Erythroblast (primary cell): ENCODE results near the gene ATOH8.

ENCODE experiments used
- GATA1 ChIP-seq: IDR thresholded peaks from 2 replicates; pipeline ENCODE4 v1.6.1; 2011; ENCODE audit warnings: low read depth, mild to moderate bottlenecking, control low read depth, low read length, moderate library complexity
- POLR2A ChIP-seq: IDR thresholded peaks from 2 replicates; pipeline ENCODE4 v1.6.1; 2011; ENCODE audit warnings: mild to moderate bottlenecking, low read length

DNA sequence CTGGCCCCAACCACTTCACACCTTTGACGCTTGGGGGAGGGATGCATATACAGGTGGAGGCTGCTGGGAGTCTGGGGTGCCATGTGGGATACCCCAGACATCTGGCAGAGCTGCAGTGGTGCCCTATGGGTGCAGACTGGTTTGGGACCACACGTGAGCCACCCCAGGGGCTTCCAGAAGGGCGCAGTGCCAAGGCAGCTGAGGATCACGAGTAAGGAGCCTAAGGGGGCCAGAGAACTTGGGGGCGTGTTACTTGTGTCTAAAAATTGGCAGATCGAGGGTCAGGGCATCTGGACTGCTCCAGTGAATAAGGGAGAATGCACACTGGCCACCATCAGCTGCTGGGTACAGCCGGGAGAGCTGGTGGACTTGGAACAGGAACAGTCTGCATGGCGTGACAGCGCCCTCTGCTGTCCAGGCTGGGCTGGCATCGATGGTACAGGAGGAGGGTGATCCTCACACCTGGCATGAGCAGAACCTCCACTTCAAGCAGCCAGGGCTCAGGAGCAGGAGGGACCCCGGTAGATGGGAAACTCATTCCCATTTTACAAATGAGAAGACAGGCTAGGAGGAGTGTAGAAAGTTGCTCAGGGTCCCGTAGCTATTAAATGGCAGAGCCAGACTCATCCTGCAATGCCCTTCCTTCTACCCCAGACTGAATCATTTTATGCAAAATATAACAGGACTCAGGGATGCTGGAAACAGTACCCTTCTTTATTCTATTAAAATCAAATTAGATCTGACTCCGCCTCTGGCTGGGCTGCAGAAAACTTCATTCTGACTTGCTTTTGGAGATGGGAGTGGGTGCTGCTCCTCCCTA is 60.4 kb downstream of the ATOH8 start:
- TF ChIP-seq POLR2A (no peak), GATA1 (no peak)
